ENCODE results near the gene NFX1. TPM values are rescaled to one million over a fixed set of nuclear protein-coding genes. Genes with fewer than 3 reads are reported as not detected.
A peak's percentile ranks its signal among the peaks of the same experiment; 100 is the strongest.

NFX1 gene
- total and polyA plus RNA-seq, 4 donors, result 24.1 to 30.4 (median 27.7) TPM

GRCh38 chr9:33250458-33250995 is 39.8 kb upstream of the NFX1 start:
- H3K36me3 ChIP-seq (ENCODE audit: control insufficient read depth, insufficient read depth, low read length), result peaks cover 47% of the 10 kb centered on the region
- no peaks in the 10 kb centered on the region for H3K4me1 ChIP-seq (ENCODE audit: control insufficient read depth, insufficient read depth, low read length)
- no peaks in the 10 kb centered on the region for H3K27me3 ChIP-seq (ENCODE audit: control insufficient read depth, insufficient read depth, low read length)
- DNase-seq (ENCODE audit: low read depth in 4 of 6, low spot score in 6 of 6), result no peak
- no peak overlapping the region for H3K27ac ChIP-seq (ENCODE audit: low read depth, low read length)
- no peaks in the 10 kb centered on the region for H3K9me3 ChIP-seq (ENCODE audit: control insufficient read depth, insufficient read depth, low read length)
- no peak overlapping the region for H3K4me3 ChIP-seq (ENCODE audit: low read depth, low read length)
- no CpG with 5 or more reads among the region's 1 CpG for WGBS (ENCODE audit: insufficient coverage)

GRCh38 chr9:33254211-33254610 is 36.1 kb upstream of the NFX1 start:
- 100% methylated on average over 4 of the region's 4 CpGs for WGBS (ENCODE audit: insufficient coverage)

GRCh38 chr9:33255014-33255413 is 35.3 kb upstream of the NFX1 start:
- Histone ChIP-seq H3K9me3 (ENCODE audit: control insufficient read depth, insufficient read depth, low read length) (no peaks in the 10 kb centered on the region), H3K4me3 (ENCODE audit: low read depth, low read length) (no peak overlapping the region), H3K27me3 (ENCODE audit: control insufficient read depth, insufficient read depth, low read length) (no peaks in the 10 kb centered on the region), H3K27ac (ENCODE audit: low read depth, low read length) (no peak overlapping the region), H3K4me1 (ENCODE audit: control insufficient read depth, insufficient read depth, low read length) (no peaks in the 10 kb centered on the region), H3K36me3 (ENCODE audit: control insufficient read depth, insufficient read depth, low read length) (peaks cover 58% of the 10 kb centered on the region)
- 95% methylated on average over 8 of the region's 8 CpGs for WGBS (ENCODE audit: insufficient coverage)
- DNase-seq (ENCODE audit: low read depth in 4 of 6, low spot score in 6 of 6), result no peak

More at GRCh38 chr9:33254211-33254610, 36.1 kb upstream of the NFX1 start:
- H3K27ac ChIP-seq (ENCODE audit: low read depth, low read length), result no peak overlapping the region
- no peak for DNase-seq (ENCODE audit: low read depth in 4 of 6, low spot score in 6 of 6)
- H3K4me1 ChIP-seq (ENCODE audit: control insufficient read depth, insufficient read depth, low read length), result no peaks in the 10 kb centered on the region
- no peaks in the 10 kb centered on the region for H3K27me3 ChIP-seq (ENCODE audit: control insufficient read depth, insufficient read depth, low read length)
- no peak overlapping the region for H3K4me3 ChIP-seq (ENCODE audit: low read depth, low read length)
- peaks cover 59% of the 10 kb centered on the region for H3K36me3 ChIP-seq (ENCODE audit: control insufficient read depth, insufficient read depth, low read length)
- no peaks in the 10 kb centered on the region for H3K9me3 ChIP-seq (ENCODE audit: control insufficient read depth, insufficient read depth, low read length)

GRCh38 chr9:33255471-33255870 is 34.8 kb upstream of the NFX1 start:
- Histone ChIP-seq H3K36me3 (ENCODE audit: control insufficient read depth, insufficient read depth, low read length) (peaks cover 63% of the 10 kb centered on the region), H3K27me3 (ENCODE audit: control insufficient read depth, insufficient read depth, low read length) (no peaks in the 10 kb centered on the region), H3K4me1 (ENCODE audit: control insufficient read depth, insufficient read depth, low read length) (no peaks in the 10 kb centered on the region), H3K27ac (ENCODE audit: low read depth, low read length) (no peak overlapping the region), H3K4me3 (ENCODE audit: low read depth, low read length) (no peak overlapping the region), H3K9me3 (ENCODE audit: control insufficient read depth, insufficient read depth, low read length) (no peaks in the 10 kb centered on the region)
- 90% methylated on average over 3 of the region's 4 CpGs for WGBS (ENCODE audit: insufficient coverage)
- DNase-seq (ENCODE audit: low read depth in 4 of 6, low spot score in 6 of 6), result no peak

- H3K4me3 ChIP-seq (ENCODE audit: low read depth, low read length), result no peak overlapping the region
- no peaks in the 10 kb centered on the region for H3K27me3 ChIP-seq (ENCODE audit: control insufficient read depth, insufficient read depth, low read length)
- 100% methylated on average over 2 of the region's 2 CpGs for WGBS (ENCODE audit: insufficient coverage)
- no peak overlapping the region for H3K27ac ChIP-seq (ENCODE audit: low read depth, low read length)
- H3K9me3 ChIP-seq (ENCODE audit: control insufficient read depth, insufficient read depth, low read length), result no peaks in the 10 kb centered on the region
- no peak for DNase-seq (ENCODE audit: low read depth in 4 of 6, low spot score in 6 of 6)
- no peaks in the 10 kb centered on the region for H3K4me1 ChIP-seq (ENCODE audit: control insufficient read depth, insufficient read depth, low read length)
- peaks cover 63% of the 10 kb centered on the region for H3K36me3 ChIP-seq (ENCODE audit: control insufficient read depth, insufficient read depth, low read length)
Measured at GRCh38 chr9:33256236-33256635, 34.1 kb upstream of the NFX1 start.

- no peak for DNase-seq (ENCODE audit: low read depth in 4 of 6, low spot score in 6 of 6)
- H3K4me1 ChIP-seq (ENCODE audit: control insufficient read depth, insufficient read depth, low read length), result no peaks in the 10 kb centered on the region
- no peak overlapping the region for H3K4me3 ChIP-seq (ENCODE audit: low read depth, low read length)
- no peak overlapping the region for H3K27ac ChIP-seq (ENCODE audit: low read depth, low read length)
- peaks cover 57% of the 10 kb centered on the region for H3K36me3 ChIP-seq (ENCODE audit: control insufficient read depth, insufficient read depth, low read length)
- no peaks in the 10 kb centered on the region for H3K27me3 ChIP-seq (ENCODE audit: control insufficient read depth, insufficient read depth, low read length)
- WGBS (ENCODE audit: insufficient coverage), result no CpG with 5 or more reads among the region's 4 CpGs
- H3K9me3 ChIP-seq (ENCODE audit: control insufficient read depth, insufficient read depth, low read length), result no peaks in the 10 kb centered on the region
Measured at GRCh38 chr9:33257276-33257675, 33.0 kb upstream of the NFX1 start.

GRCh38 chr9:33260372-33260771 is 29.9 kb upstream of the NFX1 start:
- peaks cover 31% of the 10 kb centered on the region for H3K36me3 ChIP-seq (ENCODE audit: control insufficient read depth, insufficient read depth, low read length)
- H3K27ac ChIP-seq (ENCODE audit: low read depth, low read length), result no peak overlapping the region
- no peak for DNase-seq (ENCODE audit: low read depth in 4 of 6, low spot score in 6 of 6)
- no peaks in the 10 kb centered on the region for H3K27me3 ChIP-seq (ENCODE audit: control insufficient read depth, insufficient read depth, low read length)
- peaks cover 14% of the 10 kb centered on the region for H3K4me1 ChIP-seq (ENCODE audit: control insufficient read depth, insufficient read depth, low read length)
- no peaks in the 10 kb centered on the region for H3K9me3 ChIP-seq (ENCODE audit: control insufficient read depth, insufficient read depth, low read length)
- no CpG with 5 or more reads among the region's 1 CpG for WGBS (ENCODE audit: insufficient coverage)
- no peak overlapping the region for H3K4me3 ChIP-seq (ENCODE audit: low read depth, low read length)

- peaks cover 18% of the 10 kb centered on the region for H3K36me3 ChIP-seq (ENCODE audit: control insufficient read depth, insufficient read depth, low read length)
Measured at GRCh38 chr9:33263131-33264002, 26.9 kb upstream of the NFX1 start.

GRCh38 chr9:33264003-33264472 is 26.3 kb upstream of the NFX1 start:
- Histone ChIP-seq H3K27ac (ENCODE audit: low read depth, low read length) (peak overlapping the region; percentile 51), H3K36me3 (ENCODE audit: control insufficient read depth, insufficient read depth, low read length) (peaks cover 16% of the 10 kb centered on the region), H3K27me3 (ENCODE audit: control insufficient read depth, insufficient read depth, low read length) (no peaks in the 10 kb centered on the region), H3K9me3 (ENCODE audit: control insufficient read depth, insufficient read depth, low read length) (no peaks in the 10 kb centered on the region), H3K4me1 (ENCODE audit: control insufficient read depth, insufficient read depth, low read length) (peaks cover 23% of the 10 kb centered on the region), H3K4me3 (ENCODE audit: low read depth, low read length) (peak overlapping the region; percentile 90)
- peak in 4 of 6 donors; percentile 5 to 63 (median 38) for DNase-seq (ENCODE audit: low read depth in 4 of 6, low spot score in 6 of 6)
- WGBS (ENCODE audit: insufficient coverage), result under 1% methylated on average over 37 of the region's 37 CpGs

More at GRCh38 chr9:33263131-33264002, 26.9 kb upstream of the NFX1 start:
- WGBS (ENCODE audit: insufficient coverage), result 6% methylated on average over 24 of the region's 25 CpGs
- Histone ChIP-seq H3K27me3 (ENCODE audit: control insufficient read depth, insufficient read depth, low read length) (no peaks in the 10 kb centered on the region), H3K27ac (ENCODE audit: low read depth, low read length) (no peak overlapping the region), H3K4me3 (ENCODE audit: low read depth, low read length) (peak overlapping the region; percentile 90), H3K9me3 (ENCODE audit: control insufficient read depth, insufficient read depth, low read length) (no peaks in the 10 kb centered on the region), H3K4me1 (ENCODE audit: control insufficient read depth, insufficient read depth, low read length) (peaks cover 23% of the 10 kb centered on the region)
- DNase-seq (ENCODE audit: low read depth in 4 of 6, low spot score in 6 of 6), result peak in 4 of 6 donors; percentile 6 to 12 (median 6)

Data from spinal cord (tissue), 10 donors.